A673 (cell line): ENCODE results near the gene EGFR. TPM values are rescaled to one million over a fixed set of nuclear protein-coding genes. Genes with fewer than 3 reads are reported as not detected.

Experiments used
- BruUV-seq: library from RNA; stranded (reverse); fragments of 400-500 nt; replicated peaks from 2 replicates; lab custom pipeline; 2021; lab: Mats Ljungman, UMichigan
- CTCF ChIA-PET: fragments of 300-600 bp; sonication (Branson Sonifier 250); formaldehyde crosslinking; loops from one replicate; lab custom pipeline; 2022; ENCODE audit warnings: antibody characterized with exemption; lab: Charles Lee
- POLR2A ChIA-PET: fragments of 300-600 bp; sonication (Branson Sonifier 250); formaldehyde crosslinking; loops from one replicate; lab custom pipeline; 2022; ENCODE audit warnings: antibody characterized with exemption; ENCODE audit not compliant: low non-redundant PET; lab: Charles Lee
- DNase-seq: peaks from one replicate; pipeline ENCODE4 v3.0.0-alpha.2; 2015; ENCODE audit warnings: low spot score
- H3K27ac ChIP-seq: fragments of 200-600 bp; sonication (generic); 2 replicates; pipeline ENCODE4 v1.5.1; 2016; ENCODE audit warnings: mixed run types, low read depth, mild to moderate bottlenecking, mixed read lengths, antibody characterized with exemption, low read length; ENCODE audit not compliant: poor library complexity, severe bottlenecking
- H3K27me3 ChIP-seq: fragments of 200-600 bp; sonication (generic); replicated peaks from 2 replicates; pipeline ENCODE4 v1.6.1; 2017; ENCODE audit warnings: mixed run types, low read depth, mild to moderate bottlenecking, mixed read lengths, antibody characterized with exemption, low read length; ENCODE audit not compliant: insufficient read depth, poor library complexity
- H3K36me3 ChIP-seq: fragments of 200-600 bp; sonication (generic); 2 replicates; pipeline ENCODE4 v1.6.1; 2016; ENCODE audit warnings: mixed run types, mild to moderate bottlenecking, mixed read lengths, antibody characterized with exemption, low read length; ENCODE audit not compliant: insufficient read depth, poor library complexity, severe bottlenecking
- H3K4me1 ChIP-seq: fragments of 200-600 bp; sonication (generic); 2 replicates; pipeline ENCODE4 v1.6.1; 2017; ENCODE audit warnings: mixed run types, mild to moderate bottlenecking, mixed read lengths, antibody characterized with exemption, low read length; ENCODE audit not compliant: insufficient read depth, poor library complexity, severe bottlenecking
- H3K4me3 ChIP-seq: fragments of 200-600 bp; sonication (generic); 2 replicates; pipeline ENCODE4 v1.5.1; 2016; ENCODE audit warnings: low read depth, mixed run types, mild to moderate bottlenecking, mixed read lengths, low read length; ENCODE audit not compliant: poor library complexity, severe bottlenecking
- H3K9me3 ChIP-seq: fragments of 200-600 bp; sonication (generic); 2 replicates; pipeline ENCODE4 v1.6.1; 2016; ENCODE audit warnings: mixed run types, low read depth, mild to moderate bottlenecking, mixed read lengths, antibody characterized with exemption, low read length; ENCODE audit not compliant: poor library complexity, severe bottlenecking
- EZH2 ChIP-seq: fragments of 200-600 bp; sonication (generic); IDR thresholded peaks from 2 replicates; pipeline ENCODE4 v1.6.1; 2017; ENCODE audit warnings: borderline replicate concordance, low read depth, mild to moderate bottlenecking, mixed read lengths, antibody characterized with exemption, low read length; ENCODE audit not compliant: poor library complexity, severe bottlenecking
- intact Hi-C: fragments of 100-400 bp; cut with micrococcal nuclease; formaldehyde crosslinking; loops from one replicate; pipeline ENCODE4 v1.10.0; 2022; ENCODE audit not compliant: unreplicated experiment
- total RNA-seq: library from RNA; stranded (reverse); gene quantifications from 2 replicates; pipeline ENCODE4 v1.2.3, GENCODE V29; 2021
- TF ChIP-seq, protein P1 (sequence below): fragments of 300-800, 200-600 bp; sonication (generic); conservative IDR thresholded peaks from 2 replicates; pipeline ENCODE4 v1.5.1; 2017; ENCODE audit warnings: low read depth, mild to moderate bottlenecking, antibody characterized with exemption, low read length, moderate library complexity, mixed read lengths

The EGFR gene
- total RNA-seq, 1 experiment from 2014 or later: 0.84 TPM

- Histone ChIP-seq H3K27ac (no peak overlapping the region), H3K4me1 (no peaks in the 10 kb centered on the region), H3K36me3 (no peaks in the 10 kb centered on the region), H3K27me3 (no peaks in the 10 kb centered on the region), H3K4me3 (no peak overlapping the region), H3K9me3 (no peaks in the 10 kb centered on the region)
- CTCF ChIA-PET: no interaction called here
- DNase-seq: no peak
- intact Hi-C loops: no loop called here
- BruUV-seq: no TSS peak
- POLR2A ChIA-PET: no interaction called here
- TF ChIP-seq, protein P1, sequence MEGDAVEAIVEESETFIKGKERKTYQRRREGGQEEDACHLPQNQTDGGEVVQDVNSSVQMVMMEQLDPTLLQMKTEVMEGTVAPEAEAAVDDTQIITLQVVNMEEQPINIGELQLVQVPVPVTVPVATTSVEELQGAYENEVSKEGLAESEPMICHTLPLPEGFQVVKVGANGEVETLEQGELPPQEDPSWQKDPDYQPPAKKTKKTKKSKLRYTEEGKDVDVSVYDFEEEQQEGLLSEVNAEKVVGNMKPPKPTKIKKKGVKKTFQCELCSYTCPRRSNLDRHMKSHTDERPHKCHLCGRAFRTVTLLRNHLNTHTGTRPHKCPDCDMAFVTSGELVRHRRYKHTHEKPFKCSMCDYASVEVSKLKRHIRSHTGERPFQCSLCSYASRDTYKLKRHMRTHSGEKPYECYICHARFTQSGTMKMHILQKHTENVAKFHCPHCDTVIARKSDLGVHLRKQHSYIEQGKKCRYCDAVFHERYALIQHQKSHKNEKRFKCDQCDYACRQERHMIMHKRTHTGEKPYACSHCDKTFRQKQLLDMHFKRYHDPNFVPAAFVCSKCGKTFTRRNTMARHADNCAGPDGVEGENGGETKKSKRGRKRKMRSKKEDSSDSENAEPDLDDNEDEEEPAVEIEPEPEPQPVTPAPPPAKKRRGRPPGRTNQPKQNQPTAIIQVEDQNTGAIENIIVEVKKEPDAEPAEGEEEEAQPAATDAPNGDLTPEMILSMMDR: no peak
- TF ChIP-seq EZH2: no peak
These were observed 37.3 kb downstream of the EGFR start for GRCh38 chr7:55056068-55056467.

- Histone ChIP-seq H3K36me3 (no peaks in the 10 kb centered on the region), H3K27me3 (no peaks in the 10 kb centered on the region), H3K4me3 (no peak overlapping the region), H3K27ac (no peak overlapping the region), H3K4me1 (peaks cover 5% of the 10 kb centered on the region), H3K9me3 (no peaks in the 10 kb centered on the region)
- intact Hi-C loops: no loop called here
- DNase-seq: no peak
- POLR2A ChIA-PET: no interaction called here
- TF ChIP-seq EZH2: no peak
- TF ChIP-seq, protein P1: no peak
- CTCF ChIA-PET: no interaction called here
- BruUV-seq: no TSS peak
These were observed 38.0 kb downstream of the EGFR start for GRCh38 chr7:55056577-55057480.

DNA sequence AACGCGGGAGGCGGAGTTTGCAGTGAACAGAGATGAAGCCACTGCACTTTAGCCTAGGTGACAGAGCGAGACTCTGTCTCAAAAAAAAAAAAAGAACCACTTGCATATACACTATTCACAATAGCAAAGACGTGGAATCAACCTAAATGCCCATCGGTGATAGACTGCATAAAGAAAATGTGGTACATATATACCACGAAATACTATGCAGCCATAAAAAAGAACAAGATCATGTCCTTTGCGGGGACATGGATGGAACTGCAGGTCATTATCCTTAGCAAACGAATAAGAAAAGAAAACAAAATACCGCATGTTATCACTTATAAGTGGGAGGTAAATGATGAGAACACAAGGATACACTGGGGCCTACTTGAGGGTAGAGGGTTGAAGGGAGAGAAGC, 39.5 kb downstream of the EGFR start:
- Histone ChIP-seq H3K27ac (no peak overlapping the region), H3K9me3 (no peaks in the 10 kb centered on the region), H3K27me3 (no peaks in the 10 kb centered on the region), H3K4me1 (peaks cover 5% of the 10 kb centered on the region), H3K4me3 (no peak overlapping the region), H3K36me3 (no peaks in the 10 kb centered on the region)
- CTCF ChIA-PET: no interaction called here
- intact Hi-C loops: no loop called here
- TF ChIP-seq, protein P1: no peak
- TF ChIP-seq EZH2: no peak
- BruUV-seq: no TSS peak
- no peak for DNase-seq
- POLR2A ChIA-PET: no interaction called here
